SK-N-SH (cell line): Measurements from ENCODE around the gene TRAF2. TPM values are rescaled to one million over a fixed set of nuclear protein-coding genes. Genes with fewer than 3 reads are reported as not detected.

ENCODE experiments used
- CTCF ChIA-PET: fragments of 300-600, 350-600 bp; formaldehyde crosslinking; extraction: SDS; loops from one replicate; lab custom pipeline; 2021; lab: Yijun Ruan, JAX
- POLR2A ChIA-PET: fragments of 350-600 bp; sonication (Branson Sonifier 250); formaldehyde crosslinking; extraction: SDS; loops from one replicate; lab custom pipeline; 2020; ENCODE audit warnings: antibody characterized with exemption, inconsistent platforms; lab: Yijun Ruan, JAX
- DNase-seq: peaks from one replicate; pipeline ENCODE4 v3.0.0; 2012
- H2AFZ ChIP-seq: fragments of 200-600 bp; sonication (generic); 2 replicates; pipeline ENCODE4 v1.8.1; 2016; ENCODE audit warnings: antibody characterized with exemption, mild to moderate bottlenecking, low read depth
- H3F3A ChIP-seq: fragments of 200-600 bp; sonication (generic); replicated peaks from 2 replicates; pipeline ENCODE3; 2016; ENCODE audit warnings: antibody characterized with exemption, mild to moderate bottlenecking; ENCODE audit not compliant: insufficient read depth
- H3K27ac ChIP-seq, 2 experiments: fragments of 200-500 bp in 1 of 2; fragments of 200-600 bp in 1 of 2; sonication (Bioruptor generic) in 1 of 2; sonication (generic), shearing (Covaris generic) in 1 of 2; 2 replicates each; pipeline versions ENCODE4 v1.5.1 to v1.6.1; 2014 to 2016; ENCODE audit warnings: low read depth in 2 of 2, inconsistent platforms in 1 of 2, low read length in 1 of 2, mild to moderate bottlenecking in 1 of 2, mixed read lengths in 1 of 2
- H3K27me3 ChIP-seq: fragments of 200-600 bp; sonication (generic), shearing (Covaris generic); 2 replicates; pipeline ENCODE4 v1.6.1; 2016; ENCODE audit warnings: mixed run types; ENCODE audit not compliant: insufficient read depth
- H3K36me3 ChIP-seq, 2 experiments: fragments of 200-500 bp in 1 of 2; fragments of 200-600 bp in 1 of 2; sonication (Bioruptor generic) in 1 of 2; sonication (generic) in 1 of 2; replicated peaks in 1 of 2; 2 replicates each; pipeline versions ENCODE3 to v1.5.1; 2014 to 2016; ENCODE audit warnings: low read length in 1 of 2, mild to moderate bottlenecking in 1 of 2; ENCODE audit not compliant: insufficient read depth in 2 of 2, control insufficient read depth in 1 of 2
- H3K4me1 ChIP-seq, 2 experiments: fragments of 200-500 bp in 1 of 2; fragments of 200-600 bp in 1 of 2; sonication (Bioruptor generic) in 1 of 2; sonication (generic), shearing (Covaris generic) in 1 of 2; 2 replicates each; pipeline versions ENCODE4 v1.5.1 to v1.6.1; 2014 to 2016; ENCODE audit warnings: low read depth in 1 of 2, low read length in 1 of 2, mixed run types in 1 of 2; ENCODE audit not compliant: insufficient read depth in 2 of 2, control insufficient read depth in 1 of 2
- H3K4me2 ChIP-seq: fragments of 200-600 bp; sonication (generic), shearing (Covaris generic); 2 replicates; pipeline ENCODE4 v1.6.1; 2017; ENCODE audit warnings: mixed run types
- H3K4me3 ChIP-seq, 2 experiments: fragments of 200-500 bp in 1 of 2; fragments of 200-600 bp in 1 of 2; sonication (Bioruptor generic) in 1 of 2; sonication (generic), shearing (Covaris generic) in 1 of 2; 2 replicates each; pipeline versions ENCODE4 v1.5.1 to v1.8.1; 2014 to 2016; ENCODE audit warnings: low read depth in 2 of 2, inconsistent platforms in 1 of 2, low read length in 1 of 2, mild to moderate bottlenecking in 1 of 2, mixed read lengths in 1 of 2, moderate library complexity in 1 of 2
- H3K79me2 ChIP-seq: fragments of 200-600 bp; sonication (generic); 2 replicates; pipeline ENCODE4 v1.8.1; 2017; ENCODE audit warnings: mild to moderate bottlenecking; ENCODE audit not compliant: insufficient read depth
- H3K9ac ChIP-seq: fragments of 200-600 bp; sonication (generic); 2 replicates; pipeline ENCODE4 v1.6.1; 2017; ENCODE audit warnings: mixed run types
- H3K9me2 ChIP-seq: fragments of 200-600 bp; sonication (generic); 2 replicates; pipeline ENCODE4 v1.6.1; 2017; ENCODE audit warnings: mixed run types
- H3K9me3 ChIP-seq: fragments of 200-600 bp; sonication (generic); 2 replicates; pipeline ENCODE4 v1.6.1; 2017; ENCODE audit warnings: mixed run types, mild to moderate bottlenecking, moderate library complexity
- H4K20me1 ChIP-seq: fragments of 200-600 bp; sonication (generic); 2 replicates; pipeline ENCODE4 v1.6.1; 2017; ENCODE audit warnings: mild to moderate bottlenecking, mixed run types; ENCODE audit not compliant: insufficient read depth
- ELF1 ChIP-seq: IDR thresholded peaks from 2 replicates; pipeline ENCODE4 v1.4.0; 2012
- EZH2phosphoT487 ChIP-seq: fragments of 200-600 bp; sonication (generic); IDR thresholded peaks from 2 replicates; pipeline ENCODE4 v1.6.1; 2017; ENCODE audit warnings: low read depth, mixed run types, mild to moderate bottlenecking, antibody characterized with exemption, moderate library complexity, borderline replicate concordance
- FOSL2 ChIP-seq: IDR thresholded peaks from 2 replicates; pipeline ENCODE4 v1.4.0; 2012; ENCODE audit warnings: low read depth, mild to moderate bottlenecking, moderate library complexity, borderline replicate concordance
- GATA2 ChIP-seq: sonication (generic); formaldehyde crosslinking; IDR thresholded peaks from 2 replicates; pipeline ENCODE4 v1.5.0; 2020; ENCODE audit warnings: mild to moderate bottlenecking, missing genetic modification reagents
- NRF1 ChIP-seq: IDR thresholded peaks from 2 replicates; pipeline ENCODE4 v1.6.1; 2012; ENCODE audit warnings: low read depth, mild to moderate bottlenecking, low read length
- RAD21 ChIP-seq: IDR thresholded peaks from 2 replicates; pipeline ENCODE4 v1.6.1; 2012; ENCODE audit warnings: mild to moderate bottlenecking, low read length
- REST ChIP-seq: IDR thresholded peaks from 2 replicates; pipeline ENCODE4 v1.6.1; 2012; ENCODE audit warnings: mild to moderate bottlenecking, low read depth, low read length, moderate library complexity
- SIN3A ChIP-seq: IDR thresholded peaks from 2 replicates; pipeline ENCODE4 v1.6.1; 2012; ENCODE audit warnings: low read depth, mild to moderate bottlenecking, low read length, moderate library complexity, borderline replicate concordance
- YY1 ChIP-seq: IDR thresholded peaks from 2 replicates; pipeline ENCODE4 v1.4.0; 2012; ENCODE audit warnings: low read depth, mild to moderate bottlenecking
- WGBS: methylation state at CpG from one replicate; pipeline ENCODE4 v1.1.6; 2017; ENCODE audit warnings: low lambda C conversion rate; 5-methylcytosine and 5-hydroxymethylcytosine counted together
- polyA plus RNA-seq, 3 experiments: library from polyadenylated mRNA; depleted of rRNA; stranded (reverse); fragments of >200 nt; gene quantifications; 2 replicates each; pipeline ENCODE4 v1.2.3, GENCODE V29; 2012
- TF ChIP-seq, protein P1 (sequence below): IDR thresholded peaks from 2 replicates; pipeline ENCODE4 v1.4.0; 2012; ENCODE audit warnings: low read depth, borderline replicate concordance
- TF ChIP-seq, protein P2 (sequence below): IDR thresholded peaks from 2 replicates; pipeline ENCODE4; 2012

TRAF2 gene
- polyA plus RNA-seq, 1 of the 3 experiments (the other 2 are of a cell fraction): 15.4 TPM

GRCh38 chr9:136922540-136922939 lies 36.2 kb downstream of the TRAF2 start:
- POLR2A ChIA-PET: no interaction called here
- Histone ChIP-seq H3K9me3 (no peaks in the 10 kb centered on the region), H3K4me2 (no peak overlapping the region), H3K4me3 (no peak overlapping the region), H3K36me3 (peaks cover 0 to 29% of the 10 kb centered on the region in 2 experiments), H3K4me1 (peaks cover 0 to 2% of the 10 kb centered on the region in 2 experiments; a peak in 1 of 4 replicates), H3K9me2 (no peaks in the 10 kb centered on the region), H4K20me1 (no peaks in the 10 kb centered on the region), H3K27me3 (no peaks in the 10 kb centered on the region), H3K9ac (no peak overlapping the region), H3K79me2 (no peaks in the 10 kb centered on the region), H2AFZ (no peak overlapping the region), H3K27ac (no peak overlapping the region), H3F3A (no peaks in the 10 kb centered on the region)
- WGBS: 89% methylated on average over 19 of the region's 19 CpGs
- TF ChIP-seq NRF1 (no peak), YY1 (no peak), GATA2 (no peak), SIN3A (no peak), ELF1 (no peak)
- TF ChIP-seq, protein P1, sequence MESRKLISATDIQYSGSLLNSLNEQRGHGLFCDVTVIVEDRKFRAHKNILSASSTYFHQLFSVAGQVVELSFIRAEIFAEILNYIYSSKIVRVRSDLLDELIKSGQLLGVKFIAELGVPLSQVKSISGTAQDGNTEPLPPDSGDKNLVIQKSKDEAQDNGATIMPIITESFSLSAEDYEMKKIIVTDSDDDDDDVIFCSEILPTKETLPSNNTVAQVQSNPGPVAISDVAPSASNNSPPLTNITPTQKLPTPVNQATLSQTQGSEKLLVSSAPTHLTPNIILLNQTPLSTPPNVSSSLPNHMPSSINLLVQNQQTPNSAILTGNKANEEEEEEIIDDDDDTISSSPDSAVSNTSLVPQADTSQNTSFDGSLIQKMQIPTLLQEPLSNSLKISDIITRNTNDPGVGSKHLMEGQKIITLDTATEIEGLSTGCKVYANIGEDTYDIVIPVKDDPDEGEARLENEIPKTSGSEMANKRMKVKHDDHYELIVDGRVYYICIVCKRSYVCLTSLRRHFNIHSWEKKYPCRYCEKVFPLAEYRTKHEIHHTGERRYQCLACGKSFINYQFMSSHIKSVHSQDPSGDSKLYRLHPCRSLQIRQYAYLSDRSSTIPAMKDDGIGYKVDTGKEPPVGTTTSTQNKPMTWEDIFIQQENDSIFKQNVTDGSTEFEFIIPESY: no peak
- TF ChIP-seq, protein P2, sequence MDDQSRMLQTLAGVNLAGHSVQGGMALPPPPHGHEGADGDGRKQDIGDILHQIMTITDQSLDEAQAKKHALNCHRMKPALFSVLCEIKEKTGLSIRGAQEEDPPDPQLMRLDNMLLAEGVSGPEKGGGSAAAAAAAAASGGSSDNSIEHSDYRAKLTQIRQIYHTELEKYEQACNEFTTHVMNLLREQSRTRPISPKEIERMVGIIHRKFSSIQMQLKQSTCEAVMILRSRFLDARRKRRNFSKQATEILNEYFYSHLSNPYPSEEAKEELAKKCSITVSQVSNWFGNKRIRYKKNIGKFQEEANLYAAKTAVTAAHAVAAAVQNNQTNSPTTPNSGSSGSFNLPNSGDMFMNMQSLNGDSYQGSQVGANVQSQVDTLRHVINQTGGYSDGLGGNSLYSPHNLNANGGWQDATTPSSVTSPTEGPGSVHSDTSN: no peak
- CTCF ChIA-PET: no interaction called here
- DNase-seq: no peak

GRCh38 chr9:136923881-136924280 lies 37.6 kb downstream of the TRAF2 start:
- Histone ChIP-seq H3K4me3 (no peak overlapping the region), H3F3A (no peaks in the 10 kb centered on the region), H3K27ac (no peak overlapping the region), H3K27me3 (no peaks in the 10 kb centered on the region), H3K4me1 (peaks cover 0 to 2% of the 10 kb centered on the region in 2 experiments; a peak in 1 of 4 replicates), H3K9me3 (no peaks in the 10 kb centered on the region), H3K36me3 (peaks cover 0 to 25% of the 10 kb centered on the region in 2 experiments), H3K4me2 (no peak overlapping the region), H3K79me2 (no peaks in the 10 kb centered on the region), H3K9me2 (no peaks in the 10 kb centered on the region), H2AFZ (no peak overlapping the region), H4K20me1 (no peaks in the 10 kb centered on the region), H3K9ac (no peak overlapping the region)
- TF ChIP-seq, protein P1: no peak
- TF ChIP-seq, protein P2: no peak
- TF ChIP-seq FOSL2 (no peak), RAD21 (no peak), REST (no peak), EZH2phosphoT487 (no peak)
- 86% methylated on average over 9 of the region's 19 CpGs for WGBS
- CTCF ChIA-PET: no interaction called here
- no peak for DNase-seq
- POLR2A ChIA-PET: no interaction called here
